Effector CD4-positive, alpha-beta T cell (primary cell): ENCODE results near the gene DENND11.

Experiments
- DNase-seq: peaks from one replicate; pipeline ENCODE4 v3.0.0-alpha.2; 2020

Gene DENND11

GRCh38 chr7:141676618-141677017, 25.3 kb downstream of the DENND11 start:
- DNase-seq = no peak

- DNase-seq = no peak
Measured at GRCh38 chr7:141675436-141676215, 26.3 kb downstream of the DENND11 start.

GRCh38 chr7:141674702-141675101, 27.3 kb downstream of the DENND11 start:
- no peak for DNase-seq

- DNase-seq = no peak
Measured at GRCh38 chr7:141674171-141674671, 27.7 kb downstream of the DENND11 start.

- DNase-seq = no peak
Measured at GRCh38 chr7:141673346-141673745, 28.6 kb downstream of the DENND11 start.

- no peak for DNase-seq
Measured at GRCh38 chr7:141671705-141672496, 30.1 kb downstream of the DENND11 start.

GRCh38 chr7:141668853-141669252, 33.1 kb downstream of the DENND11 start:
- DNase-seq = no peak

- DNase-seq = no peak
Measured at GRCh38 chr7:141666071-141666470, 35.9 kb downstream of the DENND11 start.

- no peak for DNase-seq
Measured at GRCh38 chr7:141665208-141666035, 36.5 kb downstream of the DENND11 start.

GRCh38 chr7:141664450-141664849, 37.5 kb downstream of the DENND11 start:
- DNase-seq = no peak

- DNase-seq = no peak
Measured at GRCh38 chr7:141663081-141663849, 38.7 kb downstream of the DENND11 start.

- DNase-seq = no peak
Measured at GRCh38 chr7:141660259-141660658, 41.7 kb downstream of the DENND11 start.

- DNase-seq = no peak
Measured at GRCh38 chr7:141659501-141659900, 42.5 kb downstream of the DENND11 start.

GRCh38 chr7:141654551-141654950, 47.4 kb downstream of the DENND11 start:
- peak; percentile 47 for DNase-seq

- no peak for DNase-seq
Measured at GRCh38 chr7:141652691-141653090, 49.3 kb downstream of the DENND11 start.
